Neuronal stem cell (in vitro differentiated cells): ENCODE results near the gene SSBP3.

Experiments
- DNase-seq: peaks from one replicate; pipeline ENCODE4 v3.0.0-alpha.2; 2013; ENCODE audit warnings: low spot score
- H2AFZ ChIP-seq: one replicate; pipeline ENCODE4 v1.6.1; 2013; ENCODE audit warnings: mild to moderate bottlenecking, low read length, inconsistent platforms
- H2AK5ac ChIP-seq: 2 replicates; pipeline ENCODE4 v1.6.1; 2013; ENCODE audit warnings: low read depth, mild to moderate bottlenecking, inconsistent platforms, low read length, moderate library complexity, mixed read lengths
- H2BK120ac ChIP-seq: 2 replicates; pipeline ENCODE4 v1.6.1; 2013; ENCODE audit warnings: low read depth, mild to moderate bottlenecking, inconsistent platforms, low read length, moderate library complexity, mixed read lengths
- H2BK12ac ChIP-seq: one replicate; pipeline ENCODE4 v1.6.1; 2013; ENCODE audit warnings: low read length, inconsistent platforms
- H2BK15ac ChIP-seq: 2 replicates; pipeline ENCODE4 v1.6.1; 2013; ENCODE audit warnings: mild to moderate bottlenecking, low read length, inconsistent platforms, mixed read lengths
- H2BK5ac ChIP-seq: one replicate; pipeline ENCODE4 v1.6.1; 2013; ENCODE audit warnings: inconsistent platforms, mild to moderate bottlenecking, low read length, moderate library complexity
- H3K14ac ChIP-seq: one replicate; pipeline ENCODE4 v1.6.1; 2013; ENCODE audit warnings: low read length, inconsistent platforms
- H3K18ac ChIP-seq: 2 replicates; pipeline ENCODE4 v1.6.1; 2013; ENCODE audit warnings: low read length, inconsistent platforms
- H3K23ac ChIP-seq: 2 replicates; pipeline ENCODE4 v1.6.1; 2013; ENCODE audit warnings: low read depth, mild to moderate bottlenecking, mixed read lengths, low read length, inconsistent platforms; ENCODE audit not compliant: poor library complexity
- H3K27ac ChIP-seq: replicated peaks from 3 replicates; pipeline ENCODE4 v1.5.1; 2013; ENCODE audit warnings: low read length, inconsistent platforms
- H3K27me3 ChIP-seq, 3 experiments: 2 replicates each; pipeline ENCODE4 v1.6.1; 2013; ENCODE audit warnings: low read length in 3 of 3, mild to moderate bottlenecking in 2 of 3, inconsistent platforms in 1 of 3, low read depth in 1 of 3, mixed read lengths in 1 of 3, moderate library complexity in 1 of 3; ENCODE audit not compliant: control insufficient read depth in 3 of 3, insufficient read depth in 3 of 3
- H3K36me3 ChIP-seq, 2 donors: replicated peaks in 1 of 2; 2 replicates each; pipeline ENCODE4 v1.6.1; 2013; ENCODE audit warnings: low read length in 2 of 2; ENCODE audit not compliant: control insufficient read depth in 2 of 2, insufficient read depth in 2 of 2
- H3K4ac ChIP-seq: 2 replicates; pipeline ENCODE4 v1.6.1; 2013; ENCODE audit warnings: inconsistent platforms, mild to moderate bottlenecking, low read length, moderate library complexity
- H3K4me1 ChIP-seq, 2 donors: 1 replicate in 1 of 2; 2 replicates in 1 of 2; pipeline ENCODE4 v1.6.1; 2013; ENCODE audit warnings: low read length in 2 of 2, low read depth in 1 of 2; ENCODE audit not compliant: control insufficient read depth in 2 of 2, insufficient read depth in 1 of 2
- H3K4me2 ChIP-seq: one replicate; pipeline ENCODE4 v1.6.1; 2013; ENCODE audit warnings: mild to moderate bottlenecking, low read length, inconsistent platforms; ENCODE audit not compliant: insufficient read depth, poor library complexity, severe bottlenecking
- H3K4me3 ChIP-seq, 2 donors: 2 replicates each; pipeline ENCODE4 v1.5.1; 2013; ENCODE audit warnings: low read length in 2 of 2, mild to moderate bottlenecking in 2 of 2, inconsistent platforms in 1 of 2, moderate library complexity in 1 of 2
- H3K79me1 ChIP-seq: one replicate; pipeline ENCODE4 v1.6.1; 2013; ENCODE audit warnings: low read depth, mild to moderate bottlenecking, inconsistent platforms, low read length, moderate library complexity
- H3K9ac ChIP-seq: one replicate; pipeline ENCODE4 v1.6.1; 2013; ENCODE audit warnings: mild to moderate bottlenecking, low read depth, low read length, inconsistent platforms; ENCODE audit not compliant: poor library complexity
- H3K9me3 ChIP-seq, 2 donors: replicated peaks in 1 of 2; 2 replicates each; pipeline versions ENCODE3 to v1.6.1; 2013; ENCODE audit warnings: low read length in 2 of 2, mild to moderate bottlenecking in 2 of 2, inconsistent platforms in 1 of 2, low read depth in 1 of 2, mixed read lengths in 1 of 2, moderate library complexity in 1 of 2; ENCODE audit not compliant: control insufficient read depth in 2 of 2, insufficient read depth in 1 of 2
- H4K8ac ChIP-seq: one replicate; pipeline ENCODE4 v1.6.1; 2013; ENCODE audit warnings: low read depth, mild to moderate bottlenecking, inconsistent platforms, low read length, moderate library complexity
- H4K91ac ChIP-seq: one replicate; pipeline ENCODE4 v1.6.1; 2013; ENCODE audit warnings: low read length, low read depth, mild to moderate bottlenecking, inconsistent platforms; ENCODE audit not compliant: poor library complexity
- WGBS, 2 donors: extraction: QIAGEN DNeasy Blood & Tissue Kit; methylation state at CpG; one replicate each; pipeline ENCODE4 v1.1.7; 2013; ENCODE audit warnings: missing lambda C conversion rate in 2 of 2, mixed read lengths in 1 of 2; ENCODE audit not compliant: insufficient read length in 2 of 2, insufficient replicate concordance in 1 of 2; ENCODE audit errors: extremely low coverage in 2 of 2; 5-methylcytosine and 5-hydroxymethylcytosine counted together

Gene SSBP3

GRCh38 chr1:54291276-54292001 lies 114.8 kb downstream of the SSBP3 start:
- Histone ChIP-seq H3K27me3 (peaks cover 0 to 6% (median 0%) of the 10 kb centered on the region in 3 experiments), H3K23ac (peak overlapping the region; percentile 39), H3K9me3 (no peaks in the 10 kb centered on the region), H2BK5ac (no peak overlapping the region), H3K4me2 (no peak overlapping the region), H2BK120ac (no peak overlapping the region), H3K4me1 (peaks cover 19 to 27% of the 10 kb centered on the region in 2 donors), H3K14ac (no peak overlapping the region), H2AK5ac (no peak overlapping the region), H3K18ac (peak overlapping the region; percentile 24), H3K79me1 (peaks cover 16% of the 10 kb centered on the region), H4K91ac (no peak overlapping the region), H2AFZ (no peak overlapping the region), H3K27ac (no peak overlapping the region), H3K4ac (no peak overlapping the region), H3K9ac (no peak overlapping the region), H3K36me3 (peaks cover 0 to 7% of the 10 kb centered on the region in 2 donors), H2BK15ac (no peak overlapping the region), H4K8ac (no peak overlapping the region), H2BK12ac (no peak overlapping the region), H3K4me3 (no peak overlapping the region)
- no CpG with 5 or more reads among the region's 20 CpGs for WGBS, 2 donors
- DNase-seq, result no peak

GRCh38 chr1:54290506-54291184 lies 115.5 kb downstream of the SSBP3 start:
- Histone ChIP-seq H2BK120ac (no peak overlapping the region), H3K23ac (no peak overlapping the region), H3K14ac (no peak overlapping the region), H3K4me1 (peaks cover 23 to 27% of the 10 kb centered on the region in 2 donors), H3K36me3 (peaks cover 0 to 7% of the 10 kb centered on the region in 2 donors), H4K8ac (no peak overlapping the region), H3K4me2 (no peak overlapping the region), H2BK5ac (no peak overlapping the region), H2AK5ac (peak overlapping the region; percentile 35), H3K4me3 (no peak overlapping the region), H4K91ac (no peak overlapping the region), H3K27me3 (peaks cover 0 to 2% (median 0%) of the 10 kb centered on the region in 3 experiments), H2BK15ac (no peak overlapping the region), H3K18ac (no peak overlapping the region), H2AFZ (no peak overlapping the region), H3K9me3 (no peaks in the 10 kb centered on the region), H3K79me1 (peaks cover 16% of the 10 kb centered on the region), H3K27ac (no peak overlapping the region), H3K4ac (no peak overlapping the region), H2BK12ac (no peak overlapping the region), H3K9ac (no peak overlapping the region)
- WGBS, 2 donors, result no CpG with 5 or more reads among the region's 12 CpGs
- DNase-seq, result no peak

DNA sequence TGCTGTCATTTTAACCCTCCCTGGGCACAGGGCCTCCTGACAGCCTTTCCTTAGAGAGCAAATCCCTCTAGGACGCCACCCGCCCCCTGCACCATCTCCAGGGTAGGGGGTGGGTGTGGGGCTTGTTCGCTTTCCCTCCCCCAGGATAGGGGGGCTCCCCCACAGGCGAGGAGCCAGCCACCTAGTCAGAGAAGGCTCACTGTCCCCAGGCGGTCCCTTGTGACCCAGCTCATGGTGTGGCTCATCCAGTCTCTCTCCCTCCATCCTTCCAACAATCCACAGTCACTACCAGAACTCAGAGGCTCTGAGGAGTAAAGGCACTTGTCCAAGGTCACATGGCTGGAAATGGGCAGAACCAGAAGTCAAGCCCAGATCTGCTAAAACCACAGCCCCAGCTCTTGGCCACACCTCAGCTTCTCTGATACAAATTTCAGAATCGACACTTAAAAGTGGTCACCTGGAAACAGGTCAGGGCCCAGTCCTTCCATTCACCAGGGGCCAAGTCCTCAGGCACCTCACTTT lies 116.4 kb downstream of the SSBP3 start:
- no CpG with 5 or more reads among the region's 6 CpGs for WGBS, 2 donors
- H3K14ac ChIP-seq, result no peak overlapping the region

DNA sequence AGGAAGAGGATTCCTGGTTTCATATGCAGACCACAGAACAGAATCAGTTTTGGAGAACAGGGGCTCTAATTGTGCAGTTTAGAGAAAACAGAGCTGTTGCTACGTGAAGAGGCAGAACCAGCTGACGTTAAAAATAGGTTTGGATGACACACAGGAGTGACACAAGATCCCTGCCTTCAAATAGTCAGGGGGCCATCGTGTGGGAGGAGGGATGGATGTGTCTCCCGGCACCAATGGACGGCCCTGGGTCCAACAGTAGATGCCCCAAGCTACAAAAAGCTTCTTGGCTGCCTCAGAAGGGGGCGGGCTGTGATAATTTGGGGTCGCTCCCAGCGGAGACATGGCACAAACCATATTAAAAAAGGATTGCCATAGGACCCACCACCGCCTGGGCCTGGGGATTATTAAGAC lies 118.4 kb downstream of the SSBP3 start:
- Histone ChIP-seq H2BK15ac (no peak overlapping the region), H3K79me1 (peaks cover 9% of the 10 kb centered on the region), H4K91ac (no peak overlapping the region), H2BK5ac (no peak overlapping the region), H3K4me3 (no peak overlapping the region), H3K9me3 (no peaks in the 10 kb centered on the region), H2BK120ac (no peak overlapping the region), H3K9ac (no peak overlapping the region), H3K27ac (no peak overlapping the region), H2AFZ (no peak overlapping the region), H3K27me3 (no peaks in the 10 kb centered on the region), H4K8ac (no peak overlapping the region), H2BK12ac (no peak overlapping the region), H3K4me1 (peaks cover 19 to 21% of the 10 kb centered on the region in 2 donors), H3K14ac (no peak overlapping the region), H2AK5ac (no peak overlapping the region), H3K4me2 (no peak overlapping the region), H3K23ac (no peak overlapping the region), H3K36me3 (peaks cover 0 to 7% of the 10 kb centered on the region in 2 donors), H3K4ac (no peak overlapping the region), H3K18ac (no peak overlapping the region)
- DNase-seq, result no peak
- WGBS, 2 donors, result no CpG with 5 or more reads among the region's 9 CpGs

More for the DNA sequence above, 116.4 kb downstream of the SSBP3 start:
- peaks cover 0 to 7% of the 10 kb centered on the region in 2 donors for H3K36me3 ChIP-seq
- no peaks in the 10 kb centered on the region for H3K27me3 ChIP-seq
- no peak overlapping the region for H2BK120ac ChIP-seq
- no peak overlapping the region for H2BK12ac ChIP-seq
- no peak overlapping the region for H3K4me3 ChIP-seq
- no peak overlapping the region for H2AFZ ChIP-seq
- H4K91ac ChIP-seq, result no peak overlapping the region
- no peak overlapping the region for H3K27ac ChIP-seq
- H2BK15ac ChIP-seq, result no peak overlapping the region
- peak overlapping the region; percentile 42 for H3K18ac ChIP-seq
- no peak overlapping the region for H3K4me2 ChIP-seq
- DNase-seq, result no peak
- no peak overlapping the region for H3K4ac ChIP-seq
- H3K9ac ChIP-seq, result no peak overlapping the region
- no peak overlapping the region for H4K8ac ChIP-seq
- H3K79me1 ChIP-seq, result peaks cover 13% of the 10 kb centered on the region
- peaks cover 21 to 25% of the 10 kb centered on the region in 2 donors for H3K4me1 ChIP-seq
- H3K23ac ChIP-seq, result peak overlapping the region; percentile 70
- no peak overlapping the region for H2AK5ac ChIP-seq
- no peaks in the 10 kb centered on the region for H3K9me3 ChIP-seq
- H2BK5ac ChIP-seq, result no peak overlapping the region
